ENCODE results near the gene BDP1.
"Not testable (repeated sequence)": the region's sequence is repeated elsewhere in the genome, so short reads cannot be mapped to it uniquely, and the experiment has no call there.

The BDP1 gene

DNA sequence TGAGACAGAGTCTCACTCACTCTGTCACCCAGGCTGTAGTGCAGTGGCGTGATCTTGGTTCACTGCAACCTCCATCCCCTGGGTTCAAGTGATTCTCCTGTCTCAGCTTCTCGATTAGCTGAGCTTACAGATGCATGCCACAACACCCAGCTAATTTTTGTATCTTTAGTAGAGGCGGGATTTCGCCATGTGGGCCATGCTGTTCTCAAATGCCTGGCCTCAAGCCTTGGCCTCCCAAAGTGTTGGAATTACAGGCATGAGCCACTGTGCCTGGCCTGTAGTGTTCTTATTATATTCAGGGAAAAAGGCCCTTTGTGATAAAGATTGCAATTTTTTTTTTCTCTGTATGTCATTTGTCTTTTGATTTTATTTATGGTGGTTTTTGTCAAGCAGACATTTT is 107.7 kb downstream of the BDP1 start:
- Histone ChIP-seq H3K36me3 (ENCODE audit: control insufficient read depth, insufficient read depth, low read length) (peaks cover 51% of the 10 kb centered on the region), H3K27ac (ENCODE audit: insufficient read depth, low read length, poor library complexity, severe bottlenecking) (no peak overlapping the region), H3K4me3 (ENCODE audit: insufficient read depth, low read depth, low read length, poor library complexity, severe bottlenecking) (no peak overlapping the region), H3K27me3 (replicated peaks; ENCODE audit: control insufficient read depth, insufficient read depth, low read length, poor library complexity, severe bottlenecking) (no peaks in the 10 kb centered on the region), H3K4me1 (ENCODE audit: control insufficient read depth, insufficient read depth, low read length, poor library complexity, severe bottlenecking) (no peaks in the 10 kb centered on the region), H3K9me3 (ENCODE audit: control insufficient read depth, low read length) (no peaks in the 10 kb centered on the region)
- DNase-seq = no peak

DNA sequence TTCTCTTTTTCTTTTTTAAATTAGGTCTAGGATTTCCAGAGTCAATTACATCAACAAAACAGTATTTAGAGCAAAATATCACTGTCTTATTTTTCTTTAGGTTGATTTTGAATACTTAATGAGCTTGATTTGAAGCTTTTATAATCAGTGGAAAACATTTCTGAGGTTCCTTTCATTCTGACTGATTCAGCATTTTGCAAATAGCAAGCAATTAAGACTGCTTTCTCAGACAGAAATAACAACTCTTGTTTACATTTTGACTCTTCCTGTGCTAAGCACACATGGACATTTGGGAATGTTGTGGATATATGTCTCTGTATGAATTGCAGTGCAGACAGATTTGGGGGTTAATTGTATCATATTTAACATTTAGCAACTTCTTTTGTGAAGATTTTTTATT is 109.4 kb downstream of the BDP1 start:
- DNase-seq = no peak
- Histone ChIP-seq H3K27me3 (replicated peaks; ENCODE audit: control insufficient read depth, insufficient read depth, low read length, poor library complexity, severe bottlenecking) (no peaks in the 10 kb centered on the region), H3K4me3 (ENCODE audit: insufficient read depth, low read depth, low read length, poor library complexity, severe bottlenecking) (no peak overlapping the region), H3K27ac (ENCODE audit: insufficient read depth, low read length, poor library complexity, severe bottlenecking) (no peak overlapping the region), H3K9me3 (ENCODE audit: control insufficient read depth, low read length) (no peaks in the 10 kb centered on the region), H3K4me1 (ENCODE audit: control insufficient read depth, insufficient read depth, low read length, poor library complexity, severe bottlenecking) (no peaks in the 10 kb centered on the region), H3K36me3 (ENCODE audit: control insufficient read depth, insufficient read depth, low read length) (peaks cover 37% of the 10 kb centered on the region)

DNA sequence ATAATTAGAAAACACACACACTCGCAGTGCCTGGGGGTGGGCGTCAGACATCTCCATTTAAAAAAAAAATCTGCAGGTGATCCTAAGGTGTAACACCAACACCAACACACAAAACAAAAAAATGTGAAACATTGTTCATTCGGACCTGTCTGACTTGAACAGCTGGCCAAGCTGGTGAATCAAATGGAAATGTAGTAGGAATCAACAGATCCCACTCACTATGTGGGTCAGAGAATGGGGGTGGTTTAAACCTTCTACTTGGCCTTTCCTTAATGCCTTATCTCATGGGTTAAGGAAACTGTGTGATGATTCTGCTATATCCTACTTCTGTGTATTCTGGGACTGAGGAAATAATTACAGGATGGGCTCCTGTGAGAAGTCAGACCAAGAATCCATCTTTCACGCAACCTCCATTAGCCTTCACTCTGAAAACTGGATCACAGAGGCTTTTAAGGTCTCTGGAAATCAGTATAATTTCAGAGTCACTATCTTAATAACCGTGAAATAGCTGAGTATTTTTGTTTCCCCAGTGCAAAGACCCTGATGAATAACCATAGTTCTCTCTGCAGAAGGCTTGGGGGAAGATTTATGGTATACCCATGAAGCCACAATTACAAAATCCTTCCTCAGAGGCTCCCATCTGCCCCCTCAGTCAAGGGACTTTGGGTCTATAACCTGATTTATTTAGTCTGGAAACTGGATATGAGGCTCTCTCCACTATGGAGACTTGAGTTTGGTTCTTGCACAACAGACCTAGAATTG is 114.5 kb downstream of the BDP1 start:
- Histone ChIP-seq H3K27ac (ENCODE audit: insufficient read depth, low read length, poor library complexity, severe bottlenecking) (no peak overlapping the region), H3K36me3 (ENCODE audit: control insufficient read depth, insufficient read depth, low read length) (no peaks in the 10 kb centered on the region), H3K4me3 (ENCODE audit: insufficient read depth, low read depth, low read length, poor library complexity, severe bottlenecking) (no peak overlapping the region), H3K9me3 (ENCODE audit: control insufficient read depth, low read length) (no peaks in the 10 kb centered on the region), H3K27me3 (replicated peaks; ENCODE audit: control insufficient read depth, insufficient read depth, low read length, poor library complexity, severe bottlenecking) (no peaks in the 10 kb centered on the region), H3K4me1 (ENCODE audit: control insufficient read depth, insufficient read depth, low read length, poor library complexity, severe bottlenecking) (no peaks in the 10 kb centered on the region)
- no peak for DNase-seq

DNA sequence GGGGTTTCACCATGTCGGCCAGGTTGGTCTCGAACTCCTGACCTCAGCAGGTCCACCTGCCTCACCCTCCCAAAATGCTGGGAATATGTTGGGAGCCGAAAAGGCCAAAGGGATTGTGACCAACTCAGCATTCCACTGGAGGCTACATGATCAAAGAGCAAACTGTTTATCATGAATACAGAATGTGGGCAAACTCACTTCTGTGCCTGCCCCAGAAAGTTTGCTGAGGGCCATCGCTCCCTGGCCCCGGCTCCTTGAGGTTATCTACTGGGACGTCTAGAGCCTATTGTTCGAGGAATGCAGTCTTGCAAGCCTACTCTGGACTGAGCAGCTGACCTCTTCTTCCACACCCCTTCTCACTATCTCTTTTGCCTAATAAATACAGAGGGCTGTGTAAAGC is 116.4 kb downstream of the BDP1 start:
- not testable (repeated sequence) for H3K36me3 ChIP-seq (ENCODE audit: control insufficient read depth, insufficient read depth, low read length); DNase-seq; H3K4me3 ChIP-seq (ENCODE audit: insufficient read depth, low read depth, low read length, poor library complexity, severe bottlenecking)

DNA sequence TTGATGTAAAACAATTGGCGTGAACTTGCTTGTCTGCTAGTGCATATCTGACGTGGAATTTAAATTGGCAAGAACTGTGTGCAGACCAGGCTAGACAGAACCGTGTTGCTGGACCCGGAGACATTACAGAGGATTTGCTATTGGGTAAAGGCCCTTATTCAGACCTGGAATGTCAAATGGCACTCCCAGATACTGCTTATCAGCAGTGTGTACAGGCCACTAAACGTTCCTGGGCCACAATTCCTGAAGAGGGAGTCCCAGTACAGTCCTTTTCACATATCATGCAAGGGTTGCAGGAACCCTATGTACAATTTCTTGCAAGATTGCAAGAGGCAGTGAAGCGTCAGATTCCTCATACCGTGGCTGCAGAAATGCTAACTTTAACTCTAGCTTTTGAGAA is 118.1 kb downstream of the BDP1 start:
- H3K27me3 ChIP-seq (replicated peaks; ENCODE audit: control insufficient read depth, insufficient read depth, low read length, poor library complexity, severe bottlenecking) = no peaks in the 10 kb centered on the region
- no peak overlapping the region for H3K27ac ChIP-seq (ENCODE audit: insufficient read depth, low read length, poor library complexity, severe bottlenecking)
- H3K9me3 ChIP-seq (ENCODE audit: control insufficient read depth, low read length) = no peaks in the 10 kb centered on the region
- DNase-seq = no peak
- H3K4me1 ChIP-seq (ENCODE audit: control insufficient read depth, insufficient read depth, low read length, poor library complexity, severe bottlenecking) = no peaks in the 10 kb centered on the region
- H3K36me3 ChIP-seq (ENCODE audit: control insufficient read depth, insufficient read depth, low read length) = no peaks in the 10 kb centered on the region
- no peak overlapping the region for H3K4me3 ChIP-seq (ENCODE audit: insufficient read depth, low read depth, low read length, poor library complexity, severe bottlenecking)

More for the DNA sequence above, 116.4 kb downstream of the BDP1 start:
- H3K9me3 ChIP-seq (ENCODE audit: control insufficient read depth, low read length); H3K27me3 ChIP-seq (replicated peaks; ENCODE audit: control insufficient read depth, insufficient read depth, low read length, poor library complexity, severe bottlenecking); H3K27ac ChIP-seq (ENCODE audit: insufficient read depth, low read length, poor library complexity, severe bottlenecking); H3K4me1 ChIP-seq (ENCODE audit: control insufficient read depth, insufficient read depth, low read length, poor library complexity, severe bottlenecking): not testable (repeated sequence)

DNA sequence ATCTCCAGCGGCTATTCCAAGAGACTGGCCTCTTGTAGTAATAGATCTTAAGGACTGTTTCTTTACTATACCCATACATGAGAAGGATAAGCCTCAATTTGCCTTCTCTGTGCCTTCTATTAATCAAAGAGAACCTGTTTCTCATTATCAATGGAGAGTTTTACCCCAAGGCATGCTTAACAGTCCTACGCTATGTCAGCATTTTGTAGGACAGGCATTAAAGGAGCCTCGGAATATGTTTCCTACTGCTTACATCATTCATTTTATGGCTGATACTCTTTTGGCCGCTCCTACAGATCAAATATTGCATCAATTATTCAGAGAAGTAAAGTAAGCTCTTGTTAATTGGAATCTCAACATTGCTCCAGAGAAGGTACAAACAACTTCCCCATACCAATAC is 120.1 kb downstream of the BDP1 start:
- not testable (repeated sequence) for DNase-seq; H3K4me3 ChIP-seq (ENCODE audit: insufficient read depth, low read depth, low read length, poor library complexity, severe bottlenecking); H3K27me3 ChIP-seq (replicated peaks; ENCODE audit: control insufficient read depth, insufficient read depth, low read length, poor library complexity, severe bottlenecking); H3K36me3 ChIP-seq (ENCODE audit: control insufficient read depth, insufficient read depth, low read length); H3K4me1 ChIP-seq (ENCODE audit: control insufficient read depth, insufficient read depth, low read length, poor library complexity, severe bottlenecking); H3K27ac ChIP-seq (ENCODE audit: insufficient read depth, low read length, poor library complexity, severe bottlenecking); H3K9me3 ChIP-seq (ENCODE audit: control insufficient read depth, low read length)

DNA sequence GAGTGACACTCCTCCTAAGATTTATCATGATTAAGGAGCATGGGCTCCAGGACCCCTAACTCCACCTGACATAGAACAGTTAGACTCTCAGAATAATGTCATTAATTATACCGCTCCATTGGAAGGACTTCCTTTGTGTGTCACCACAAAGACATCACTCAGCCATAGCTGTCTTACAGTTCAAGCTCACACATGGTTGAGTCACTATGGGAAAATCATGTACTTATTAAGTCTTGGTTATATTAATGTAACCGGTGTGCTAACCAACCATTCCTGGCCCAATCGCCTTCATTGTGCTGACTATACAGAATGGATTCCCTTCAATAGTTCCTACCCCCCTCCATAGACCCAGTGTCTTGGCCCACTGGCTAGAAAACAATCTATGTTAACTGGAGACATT is 120.8 kb downstream of the BDP1 start:
- Histone ChIP-seq H3K27me3 (replicated peaks; ENCODE audit: control insufficient read depth, insufficient read depth, low read length, poor library complexity, severe bottlenecking) (no peaks in the 10 kb centered on the region), H3K4me1 (ENCODE audit: control insufficient read depth, insufficient read depth, low read length, poor library complexity, severe bottlenecking) (no peaks in the 10 kb centered on the region), H3K27ac (ENCODE audit: insufficient read depth, low read length, poor library complexity, severe bottlenecking) (no peak overlapping the region), H3K36me3 (ENCODE audit: control insufficient read depth, insufficient read depth, low read length) (no peaks in the 10 kb centered on the region), H3K9me3 (ENCODE audit: control insufficient read depth, low read length) (no peaks in the 10 kb centered on the region), H3K4me3 (ENCODE audit: insufficient read depth, low read depth, low read length, poor library complexity, severe bottlenecking) (no peak overlapping the region)
- no peak for DNase-seq

DNA sequence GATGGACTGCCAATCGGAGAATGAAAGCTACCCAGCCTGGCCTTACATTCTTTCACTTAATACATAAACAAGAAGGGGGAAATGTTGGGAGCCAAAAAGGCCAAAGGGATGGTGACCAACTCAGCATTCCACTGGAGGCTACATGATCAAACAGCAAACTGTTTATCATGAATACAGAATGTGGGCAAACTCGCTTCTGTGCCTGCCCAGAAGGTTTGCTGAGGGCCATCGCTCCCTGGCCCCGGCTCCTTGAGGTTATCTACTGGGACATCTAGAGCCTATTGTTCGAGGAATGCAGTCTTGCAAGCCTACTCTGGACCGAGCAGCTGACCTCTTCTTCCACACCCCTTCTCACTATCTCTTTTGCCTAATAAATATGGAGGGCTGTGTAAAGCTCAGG is 122.4 kb downstream of the BDP1 start:
- not testable (repeated sequence) for H3K4me3 ChIP-seq (ENCODE audit: insufficient read depth, low read depth, low read length, poor library complexity, severe bottlenecking); H3K9me3 ChIP-seq (ENCODE audit: control insufficient read depth, low read length); DNase-seq; H3K27ac ChIP-seq (ENCODE audit: insufficient read depth, low read length, poor library complexity, severe bottlenecking); H3K4me1 ChIP-seq (ENCODE audit: control insufficient read depth, insufficient read depth, low read length, poor library complexity, severe bottlenecking); H3K27me3 ChIP-seq (replicated peaks; ENCODE audit: control insufficient read depth, insufficient read depth, low read length, poor library complexity, severe bottlenecking); H3K36me3 ChIP-seq (ENCODE audit: control insufficient read depth, insufficient read depth, low read length)

DNA sequence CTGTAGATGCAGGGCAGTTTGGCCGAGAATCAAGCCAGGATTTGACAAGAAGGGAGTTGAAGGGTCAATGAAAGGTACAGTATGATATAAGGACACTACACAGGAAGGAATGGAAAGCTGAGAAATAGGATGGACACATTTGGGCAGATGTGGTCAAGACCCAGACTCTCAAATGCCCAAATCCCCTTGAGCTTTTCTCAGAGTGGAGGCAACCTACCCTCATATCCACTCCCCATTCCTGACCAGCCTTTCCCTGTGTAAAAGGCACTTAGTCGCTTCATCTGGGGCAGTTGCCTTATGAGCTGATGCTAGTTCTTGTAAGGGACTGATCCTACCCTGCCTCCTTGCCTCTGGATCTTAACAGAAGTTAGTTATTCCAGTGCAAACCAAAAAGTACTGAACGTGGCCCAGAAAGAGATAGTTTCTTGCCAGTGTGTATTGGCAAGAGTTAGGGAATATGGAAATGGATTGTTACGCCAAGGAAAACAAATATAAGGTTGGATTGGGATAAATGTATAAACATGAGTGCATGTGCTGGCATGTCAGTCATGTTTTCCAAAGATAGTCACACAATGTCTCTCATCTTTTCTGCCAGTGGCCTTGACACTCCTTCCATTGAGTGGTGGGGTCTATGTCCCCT is 127.6 kb downstream of the BDP1 start:
- no peaks in the 10 kb centered on the region for H3K27me3 ChIP-seq (replicated peaks; ENCODE audit: control insufficient read depth, insufficient read depth, low read length, poor library complexity, severe bottlenecking)
- H3K9me3 ChIP-seq (ENCODE audit: control insufficient read depth, low read length) = no peaks in the 10 kb centered on the region
- H3K4me3 ChIP-seq (ENCODE audit: insufficient read depth, low read depth, low read length, poor library complexity, severe bottlenecking) = no peak overlapping the region
- no peak overlapping the region for H3K27ac ChIP-seq (ENCODE audit: insufficient read depth, low read length, poor library complexity, severe bottlenecking)
- no peak for DNase-seq
- no peaks in the 10 kb centered on the region for H3K36me3 ChIP-seq (ENCODE audit: control insufficient read depth, insufficient read depth, low read length)
- H3K4me1 ChIP-seq (ENCODE audit: control insufficient read depth, insufficient read depth, low read length, poor library complexity, severe bottlenecking) = peaks cover 10% of the 10 kb centered on the region

DNA sequence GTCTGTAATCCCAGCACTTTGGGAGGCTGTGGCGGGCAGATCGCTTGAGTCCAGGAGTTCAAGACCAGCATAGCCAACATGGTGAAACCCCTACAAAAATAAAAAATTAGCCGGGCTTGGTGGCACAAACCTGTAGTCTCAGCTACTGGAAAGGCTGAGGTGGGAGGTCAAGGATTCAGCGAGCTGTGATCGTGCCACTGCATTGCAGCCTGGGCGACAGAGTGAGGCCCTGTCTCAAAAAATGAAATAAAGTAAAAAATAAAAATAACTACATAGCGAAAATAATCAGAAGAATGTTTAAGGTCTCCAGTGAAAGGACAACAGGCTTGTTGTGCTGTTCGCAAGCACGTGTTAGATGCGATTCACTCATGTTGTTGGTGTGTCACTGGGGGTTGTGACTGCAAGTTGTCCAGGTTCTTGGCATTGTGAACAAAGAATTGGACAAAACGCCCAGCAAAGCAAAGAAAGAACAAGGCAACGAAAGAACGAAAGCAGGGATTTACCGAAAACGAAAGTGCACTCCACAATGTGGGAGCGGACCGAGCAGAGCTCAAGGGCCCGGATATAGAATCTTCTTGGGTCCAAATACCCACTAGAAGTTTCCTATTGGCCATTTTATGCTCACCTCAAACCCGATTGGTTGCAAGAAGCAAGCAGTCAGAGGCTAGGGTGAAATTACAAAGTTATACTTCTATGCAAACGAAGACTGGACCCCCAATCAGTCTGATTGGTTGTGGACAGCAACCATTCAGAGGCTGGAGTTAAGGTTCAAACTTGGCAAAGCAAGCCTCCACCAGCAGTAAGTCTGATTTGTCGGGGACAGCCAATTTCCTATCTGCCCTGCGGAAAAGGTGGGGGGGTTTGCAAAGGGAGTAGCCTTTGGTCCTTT is 130.8 kb downstream of the BDP1 start:
- Histone ChIP-seq H3K4me1 (ENCODE audit: control insufficient read depth, insufficient read depth, low read length, poor library complexity, severe bottlenecking) (peaks cover 23% of the 10 kb centered on the region), H3K27me3 (replicated peaks; ENCODE audit: control insufficient read depth, insufficient read depth, low read length, poor library complexity, severe bottlenecking) (no peaks in the 10 kb centered on the region), H3K36me3 (ENCODE audit: control insufficient read depth, insufficient read depth, low read length) (no peaks in the 10 kb centered on the region), H3K27ac (ENCODE audit: insufficient read depth, low read length, poor library complexity, severe bottlenecking) (peak overlapping the region; percentile 94), H3K4me3 (ENCODE audit: insufficient read depth, low read depth, low read length, poor library complexity, severe bottlenecking) (peak overlapping the region; percentile 86), H3K9me3 (ENCODE audit: control insufficient read depth, low read length) (no peaks in the 10 kb centered on the region)
- no peak for DNase-seq
